Adrenal gland (tissue), 5 donors: ENCODE data around the gene NPRL2.

ENCODE experiments used
- CTCF ChIP-seq, 6 experiments: fragments of 450-650 bp in 4 of 6; fragments of 200-600 bp in 2 of 6; sonication (generic) in 1 of 6; IDR thresholded peaks; 1 replicate in 5 of 6; 2 replicates in 1 of 6; pipeline versions ENCODE4 v1.5.1 to v1.8.0; 2016 to 2021; ENCODE audit warnings: antibody characterized with exemption in 6 of 6, mild to moderate bottlenecking in 2 of 6, moderate library complexity in 1 of 6
- POLR2A ChIP-seq, 2 donors: fragments of 450-650 bp; IDR thresholded peaks; one replicate each; pipeline ENCODE4 v1.6.1; 2017; ENCODE audit warnings: antibody characterized with exemption in 2 of 2, mild to moderate bottlenecking in 2 of 2, moderate library complexity in 1 of 2
- donor health status: DM: no; HTN: no; CAD: no.

- TF ChIP-seq POLR2A (IDR thresholded peaks at IDR 0.05), result no peak
- no peak for TF ChIP-seq CTCF (IDR thresholded peaks at IDR 0.05)
Measured at GRCh38 chr3:50382722-50383121, 32.1 kb upstream of the NPRL2 start.
